Endodermal cell (in vitro differentiated cells): Measurements from ENCODE around the gene RASD1. TPM values are rescaled to one million over a fixed set of nuclear protein-coding genes. Genes with fewer than 3 reads are reported as not detected.

Experiments
- DNase-seq: peaks from one replicate; pipeline ENCODE4 v3.0.0-alpha.2; 2017
- H3K27ac ChIP-seq: 2 replicates; pipeline ENCODE4 v1.5.1; 2013; ENCODE audit warnings: mild to moderate bottlenecking, low read depth, low read length, moderate library complexity
- H3K27me3 ChIP-seq: 2 replicates; pipeline ENCODE4 v1.6.1; 2013; ENCODE audit warnings: mild to moderate bottlenecking, low read length, moderate library complexity; ENCODE audit not compliant: insufficient read depth, control insufficient read depth, poor library complexity, severe bottlenecking
- H3K36me3 ChIP-seq: 2 replicates; pipeline ENCODE4 v1.7.0; 2013; ENCODE audit warnings: mild to moderate bottlenecking, low read length, moderate library complexity; ENCODE audit not compliant: control insufficient read depth, insufficient read depth
- H3K4me1 ChIP-seq: one replicate; pipeline ENCODE4 v1.7.0; 2013; ENCODE audit warnings: low read length; ENCODE audit not compliant: control insufficient read depth, insufficient read depth
- H3K4me3 ChIP-seq: 2 replicates; pipeline ENCODE4 v1.5.1; 2013; ENCODE audit warnings: mild to moderate bottlenecking, low read length, moderate library complexity
- H3K9ac ChIP-seq: 2 replicates; pipeline ENCODE4 v1.6.1; 2013; ENCODE audit warnings: mild to moderate bottlenecking, low read length, moderate library complexity; ENCODE audit not compliant: poor library complexity, severe bottlenecking; ENCODE audit errors: extremely low read depth
- H3K9me3 ChIP-seq: 2 replicates; pipeline ENCODE4 v1.6.1; 2013; ENCODE audit warnings: mild to moderate bottlenecking, low read length, moderate library complexity; ENCODE audit not compliant: control insufficient read depth
- H3K27ac Mint-ChIP-seq: 2 replicates; pipeline ENCODE4 v1.8.0; 2020; ENCODE audit warnings: mixed read lengths
- H3K27me3 Mint-ChIP-seq: 2 replicates; pipeline ENCODE4 v1.8.0; 2021; ENCODE audit warnings: mild to moderate bottlenecking, mixed read lengths; ENCODE audit not compliant: insufficient read depth
- H3K36me3 Mint-ChIP-seq: 2 replicates; pipeline ENCODE4 v1.8.0; 2020; ENCODE audit warnings: low read depth, mixed read lengths
- H3K4me1 Mint-ChIP-seq: 2 replicates; pipeline ENCODE4 v1.8.0; 2020; ENCODE audit warnings: mixed read lengths
- H3K4me3 Mint-ChIP-seq: 2 replicates; pipeline ENCODE4 v1.8.0; 2020; ENCODE audit warnings: mild to moderate bottlenecking, moderate library complexity, mixed read lengths
- H3K9me3 Mint-ChIP-seq: 2 replicates; pipeline ENCODE4 v1.8.0; 2020; ENCODE audit warnings: mild to moderate bottlenecking, mixed read lengths
- WGBS, 2 experiments: methylation state at CpG; one replicate each; pipeline versions ENCODE4 v1.1.5 to v1.1.7; 2013; ENCODE audit warnings: missing lambda C conversion rate in 2 of 2, mixed read lengths in 1 of 2; ENCODE audit not compliant: insufficient coverage in 1 of 2, insufficient read length in 1 of 2; 5-methylcytosine and 5-hydroxymethylcytosine counted together
- total RNA-seq, 2 donors: library from RNA; stranded (reverse); fragmentation: NEBNext Ultra II Directional in 1 of 2; extraction: Animal tissue kit (Norgen Biotek cat#: 25700) in 1 of 2; gene quantifications; 2 replicates in 1 of 2; 3 replicates in 1 of 2; pipeline ENCODE4 v1.2.1, GENCODE V29; 2021
- TF ChIP-seq, protein P1 (sequence below): fragments of 200-600 bp; sonication (generic); conservative IDR thresholded peaks from 2 replicates; pipeline ENCODE4 v1.5.0; 2021; ENCODE audit warnings: antibody characterized with exemption, mild to moderate bottlenecking

The RASD1 gene
- total RNA-seq, 2 donors from 2014 or later = 1.9 to 2.5 TPM

DNA sequence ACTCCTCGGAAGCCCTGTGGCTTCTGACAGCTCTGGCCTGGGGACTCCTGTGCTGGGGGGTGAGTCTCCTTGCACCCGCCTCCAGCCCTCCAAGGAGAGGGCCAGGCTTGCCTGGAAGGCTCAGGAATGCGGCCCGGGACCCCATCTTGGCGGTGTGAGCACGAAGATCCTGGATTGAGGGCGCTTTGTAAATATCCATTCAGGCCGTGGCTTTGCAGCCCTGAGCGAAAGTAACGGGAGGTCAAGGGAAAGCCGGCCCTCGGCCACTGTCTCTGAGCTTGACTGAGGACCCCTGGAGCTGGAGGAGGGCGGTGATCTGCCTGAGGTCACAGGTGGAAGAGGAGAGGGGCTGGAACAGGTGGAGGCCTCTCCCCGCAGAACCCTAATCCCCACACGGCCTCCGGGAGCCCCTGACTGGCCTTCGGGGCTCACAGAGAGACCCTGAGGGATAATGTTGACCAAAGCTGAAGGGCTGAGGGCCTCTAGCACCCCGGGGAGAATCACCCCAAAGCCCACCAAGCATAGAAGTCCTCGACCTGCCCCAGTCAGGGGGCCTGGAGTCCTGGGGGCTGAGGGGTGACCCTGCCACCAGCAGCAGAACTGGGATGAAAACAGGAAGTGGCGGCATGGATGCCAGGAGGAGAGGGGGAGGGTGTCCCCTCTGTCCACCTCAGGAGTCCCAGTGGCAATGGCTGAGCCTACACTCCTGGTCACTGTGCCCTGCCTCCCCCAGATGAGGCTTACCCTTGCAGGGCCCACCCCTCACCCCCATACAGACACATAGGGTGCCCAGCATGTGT lies 8.3 kb upstream of the RASD1 start:
- WGBS, 2 experiments = 81 to 85% methylated on average over 15 to 20 of the region's 20 CpGs
- H3K9me3 Mint-ChIP-seq = no peaks in the 10 kb centered on the region
- no peak overlapping the region for H3K27ac Mint-ChIP-seq
- H3K9me3 ChIP-seq = no peaks in the 10 kb centered on the region
- H3K4me1 Mint-ChIP-seq = no peaks in the 10 kb centered on the region
- no peak overlapping the region for H3K27ac ChIP-seq
- no peaks in the 10 kb centered on the region for H3K4me1 ChIP-seq
- no peaks in the 10 kb centered on the region for H3K36me3 Mint-ChIP-seq
- no peaks in the 10 kb centered on the region for H3K27me3 ChIP-seq
- DNase-seq = no peak
- no peaks in the 10 kb centered on the region for H3K27me3 Mint-ChIP-seq
- TF ChIP-seq, protein P1, sequence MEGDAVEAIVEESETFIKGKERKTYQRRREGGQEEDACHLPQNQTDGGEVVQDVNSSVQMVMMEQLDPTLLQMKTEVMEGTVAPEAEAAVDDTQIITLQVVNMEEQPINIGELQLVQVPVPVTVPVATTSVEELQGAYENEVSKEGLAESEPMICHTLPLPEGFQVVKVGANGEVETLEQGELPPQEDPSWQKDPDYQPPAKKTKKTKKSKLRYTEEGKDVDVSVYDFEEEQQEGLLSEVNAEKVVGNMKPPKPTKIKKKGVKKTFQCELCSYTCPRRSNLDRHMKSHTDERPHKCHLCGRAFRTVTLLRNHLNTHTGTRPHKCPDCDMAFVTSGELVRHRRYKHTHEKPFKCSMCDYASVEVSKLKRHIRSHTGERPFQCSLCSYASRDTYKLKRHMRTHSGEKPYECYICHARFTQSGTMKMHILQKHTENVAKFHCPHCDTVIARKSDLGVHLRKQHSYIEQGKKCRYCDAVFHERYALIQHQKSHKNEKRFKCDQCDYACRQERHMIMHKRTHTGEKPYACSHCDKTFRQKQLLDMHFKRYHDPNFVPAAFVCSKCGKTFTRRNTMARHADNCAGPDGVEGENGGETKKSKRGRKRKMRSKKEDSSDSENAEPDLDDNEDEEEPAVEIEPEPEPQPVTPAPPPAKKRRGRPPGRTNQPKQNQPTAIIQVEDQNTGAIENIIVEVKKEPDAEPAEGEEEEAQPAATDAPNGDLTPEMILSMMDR = no peak
- no peak overlapping the region for H3K9ac ChIP-seq
- no peak overlapping the region for H3K4me3 Mint-ChIP-seq
- no peak overlapping the region for H3K4me3 ChIP-seq
- H3K36me3 ChIP-seq = no peaks in the 10 kb centered on the region

DNA sequence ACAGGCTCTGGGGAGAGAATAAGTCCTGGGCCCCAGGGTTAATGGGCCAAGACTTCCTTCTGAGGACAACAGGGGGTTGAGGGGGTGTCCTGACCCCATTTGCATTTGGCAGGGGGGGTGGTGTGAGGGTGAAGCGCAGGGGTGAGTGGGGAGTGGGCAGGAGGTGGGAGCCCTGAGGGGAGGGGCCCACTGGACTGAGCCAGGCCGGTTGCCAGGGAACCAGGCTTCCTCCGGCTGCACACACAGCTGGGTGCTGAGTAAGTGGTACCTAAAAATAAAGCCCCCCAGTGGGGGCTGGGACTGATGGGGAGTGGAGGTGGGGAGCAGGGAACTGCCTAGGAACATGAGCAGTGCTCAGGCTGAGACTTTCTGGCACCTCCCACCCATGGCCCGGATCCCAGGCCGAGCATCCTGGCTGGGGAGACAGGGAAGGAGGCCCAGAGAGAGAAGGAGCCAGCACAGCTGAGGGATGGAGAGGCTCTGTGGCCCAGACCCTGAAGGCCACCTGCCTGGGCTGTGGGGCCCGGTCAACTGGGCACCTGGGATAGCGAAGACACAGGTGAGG lies 7.5 kb upstream of the RASD1 start:
- Histone ChIP-seq H3K36me3 (no peaks in the 10 kb centered on the region), H3K9me3 (no peaks in the 10 kb centered on the region), H3K4me3 (no peak overlapping the region), H3K27me3 (no peaks in the 10 kb centered on the region), H3K4me1 (no peaks in the 10 kb centered on the region), H3K9ac (no peak overlapping the region), H3K27ac (no peak overlapping the region)
- Mint-ChIP-seq H3K27me3 (peaks cover 4% of the 10 kb centered on the region), H3K9me3 (no peaks in the 10 kb centered on the region), H3K36me3 (no peaks in the 10 kb centered on the region), H3K4me3 (no peak overlapping the region), H3K4me1 (no peaks in the 10 kb centered on the region), H3K27ac (no peak overlapping the region)
- TF ChIP-seq, protein P1 = no peak
- DNase-seq = no peak
- 81 to 88% methylated on average over 6 to 7 of the region's 7 CpGs for WGBS, 2 experiments

DNA sequence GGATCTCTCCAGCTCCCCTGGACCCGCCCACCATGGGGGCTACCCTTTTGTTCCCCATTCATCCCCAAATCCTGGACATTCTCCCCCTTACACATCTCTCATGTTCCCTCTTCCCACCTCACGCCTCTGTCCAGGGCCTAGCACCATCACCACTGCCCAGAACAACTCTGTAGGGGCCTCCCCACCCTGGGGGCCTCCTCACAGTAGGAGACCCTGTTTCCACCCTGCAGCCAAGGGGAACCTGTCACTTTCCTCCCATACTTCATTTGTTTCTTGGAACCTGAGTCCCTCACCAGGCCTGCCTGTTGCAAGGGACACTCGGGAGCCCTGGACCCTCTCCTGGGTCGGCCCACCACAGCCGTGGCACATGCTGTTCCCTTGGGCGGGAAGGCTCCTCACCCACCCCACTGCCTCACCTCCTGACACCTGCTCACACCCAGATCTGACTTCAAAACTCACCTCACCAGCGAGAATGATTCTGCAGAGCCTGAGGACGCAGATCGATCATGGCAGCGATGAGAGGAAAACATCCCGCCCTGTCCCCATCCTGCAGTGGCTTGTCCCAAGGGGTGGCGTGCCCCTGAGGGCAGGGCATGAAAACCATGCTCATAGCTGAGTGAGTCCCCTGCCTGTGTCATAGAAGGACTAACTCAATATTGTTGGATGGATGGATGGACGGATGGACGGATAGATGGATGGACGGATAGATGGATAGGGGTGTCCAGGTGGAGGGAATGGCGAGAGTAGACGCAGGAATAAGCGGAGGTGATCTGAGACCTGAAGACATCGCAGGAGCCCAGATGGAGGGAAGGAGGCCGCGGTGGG lies 6.8 kb upstream of the RASD1 start:
- Histone ChIP-seq H3K27ac (no peak overlapping the region), H3K27me3 (no peaks in the 10 kb centered on the region), H3K4me1 (no peaks in the 10 kb centered on the region), H3K36me3 (no peaks in the 10 kb centered on the region), H3K9ac (no peak overlapping the region), H3K4me3 (no peak overlapping the region), H3K9me3 (no peaks in the 10 kb centered on the region)
- DNase-seq = no peak
- WGBS, 2 experiments = 91 to 96% methylated on average over 10 to 21 of the region's 21 CpGs
- Mint-ChIP-seq H3K9me3 (no peaks in the 10 kb centered on the region), H3K27me3 (peaks cover 5% of the 10 kb centered on the region), H3K36me3 (no peaks in the 10 kb centered on the region), H3K4me3 (no peak overlapping the region), H3K4me1 (no peaks in the 10 kb centered on the region), H3K27ac (no peak overlapping the region)
- TF ChIP-seq, protein P1 = no peak
